ENCODE measurements around the gene ITGA2B.
"Not testable (repeated sequence)": the region's sequence is repeated elsewhere in the genome, so short reads cannot be mapped to it uniquely, and the experiment has no call there.

Gene ITGA2B

GRCh38 chr17:44330263-44330662, 59.2 kb downstream of the ITGA2B start:
- not testable (repeated sequence) for DNase-seq (ENCODE audit: low read depth in 2 of 2)

- DNase-seq (ENCODE audit: low read depth in 2 of 2): not testable (repeated sequence)
These were observed 59.9 kb downstream of the ITGA2B start for GRCh38 chr17:44329516-44329915.

- DNase-seq (ENCODE audit: low read depth in 2 of 2): no peak
These were observed 61.6 kb downstream of the ITGA2B start for GRCh38 chr17:44327715-44328449.

- peak; percentile 92 to 95 for DNase-seq (ENCODE audit: low read depth in 2 of 2)
These were observed 62.5 kb downstream of the ITGA2B start for GRCh38 chr17:44326861-44327444.

- DNase-seq (ENCODE audit: low read depth in 2 of 2): peak; percentile 84 to 93
These were observed 64.7 kb downstream of the ITGA2B start, which contains the start of gene SLC25A39 for GRCh38 chr17:44324571-44325275. Gene SLC25A39, minus strand, starts transcription at chr17:44324823. Its CDS starts 1,261 bp downstream, at chr17:44323562.

GRCh38 chr17:44324092-44324570, 65.3 kb downstream of the ITGA2B start:
- DNase-seq (ENCODE audit: low read depth in 2 of 2): no peak

- DNase-seq (ENCODE audit: low read depth in 2 of 2): no peak
These were observed 65.9 kb downstream of the ITGA2B start for GRCh38 chr17:44323359-44324091.

GRCh38 chr17:44322236-44322895, 67.1 kb downstream of the ITGA2B start:
- DNase-seq (ENCODE audit: low read depth in 2 of 2): no peak
